OCI-M1 (cell line): Measurements from ENCODE around the gene ADAM22.
A peak's percentile ranks its signal among the peaks of the same experiment; 100 is the strongest.

Experiments used
- DNase-seq: peaks from one replicate; lab custom pipeline; 2025; lab: John Stamatoyannopoulos, UW

ADAM22 gene

DNA sequence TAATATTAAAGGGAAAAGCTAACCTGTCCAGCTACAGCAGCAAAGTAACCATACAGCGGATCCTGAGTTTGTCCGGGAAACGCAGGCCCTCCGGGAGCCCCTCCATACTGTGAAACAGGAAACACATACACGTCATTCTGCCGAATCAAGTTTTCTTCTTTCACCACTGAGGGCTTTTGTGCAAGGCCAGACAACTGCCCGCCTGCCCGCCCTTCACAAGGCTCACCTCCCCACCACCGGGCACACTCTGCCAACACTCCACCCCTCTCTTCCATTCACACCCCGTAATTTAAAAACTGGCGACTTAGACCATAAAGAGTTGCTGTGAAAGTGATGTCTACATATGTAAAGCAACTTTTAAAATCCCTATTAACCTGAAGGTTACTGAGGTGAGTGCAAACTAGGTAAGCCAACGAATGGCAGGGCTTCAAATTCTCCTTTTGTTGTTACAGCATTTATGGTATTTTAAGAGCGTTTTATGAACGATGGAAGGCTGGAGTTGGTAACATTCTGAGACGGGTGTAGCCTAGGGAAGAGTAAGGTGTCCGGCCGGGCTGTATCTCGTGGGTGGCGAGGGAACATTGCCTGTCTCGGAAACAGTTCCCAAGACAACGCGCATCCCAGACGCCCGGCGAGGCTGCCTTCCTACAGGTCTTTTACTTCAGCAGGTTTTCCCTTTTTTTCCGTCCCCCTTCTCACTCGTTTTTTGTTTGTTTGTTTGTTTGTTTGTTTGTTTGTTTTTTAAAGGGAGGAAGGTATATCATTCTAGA lies 285.0 kb downstream of the ADAM22 start:
- peak; percentile 87 for DNase-seq

DNA sequence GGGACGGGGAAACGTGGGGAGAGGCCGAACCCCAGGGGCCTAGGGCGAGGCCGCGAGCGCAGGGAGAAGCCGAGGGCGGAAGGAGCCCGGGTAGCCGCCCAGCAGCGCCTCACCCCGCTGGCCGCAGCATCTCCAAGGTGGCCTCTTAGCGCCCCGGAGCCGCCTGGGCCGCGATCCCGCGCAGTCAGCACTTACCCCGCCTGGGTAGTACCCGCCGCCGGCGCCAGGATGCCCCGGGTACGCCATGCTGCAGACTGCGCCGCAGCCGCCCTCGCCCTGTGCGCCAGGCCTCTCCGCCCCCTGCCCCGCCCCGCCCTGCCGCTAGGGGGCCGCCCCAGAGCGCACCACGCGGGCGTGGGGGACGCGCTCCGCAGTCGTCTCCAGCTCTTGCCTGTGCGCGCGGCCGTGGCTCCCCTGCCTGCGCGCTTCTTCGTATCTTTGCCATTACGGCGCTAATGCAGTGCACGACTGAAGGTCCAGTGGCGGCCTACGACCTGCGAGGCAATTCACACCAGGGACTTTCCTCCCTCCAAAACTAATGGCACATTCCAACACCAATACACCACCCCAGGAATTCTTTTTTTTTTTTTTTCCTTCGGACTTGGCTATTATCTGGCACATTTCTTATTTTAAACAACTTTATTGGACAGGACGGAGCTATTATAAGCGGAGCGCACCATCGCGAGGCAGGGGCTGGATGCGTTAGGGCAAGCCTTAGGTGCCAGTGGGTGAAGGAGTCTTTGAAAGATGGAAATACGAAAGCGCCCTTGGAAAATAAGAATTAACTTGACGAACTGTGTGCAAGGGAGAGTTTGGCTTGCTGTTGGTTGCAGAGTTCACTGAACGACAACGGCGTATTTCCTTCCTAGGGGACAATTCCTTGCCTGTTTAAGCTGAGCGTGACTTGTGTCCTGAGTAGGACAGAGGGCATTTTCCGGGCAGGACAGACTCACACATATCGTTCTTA lies 286.0 kb downstream of the ADAM22 start, which contains the start of gene SRI:
Gene SRI, minus strand, starts transcription at position 258 of the 967 bp plus-strand sequence. Its CDS starts 12 bp downstream, at position 246.
- peak; percentile 96 for DNase-seq

DNA sequence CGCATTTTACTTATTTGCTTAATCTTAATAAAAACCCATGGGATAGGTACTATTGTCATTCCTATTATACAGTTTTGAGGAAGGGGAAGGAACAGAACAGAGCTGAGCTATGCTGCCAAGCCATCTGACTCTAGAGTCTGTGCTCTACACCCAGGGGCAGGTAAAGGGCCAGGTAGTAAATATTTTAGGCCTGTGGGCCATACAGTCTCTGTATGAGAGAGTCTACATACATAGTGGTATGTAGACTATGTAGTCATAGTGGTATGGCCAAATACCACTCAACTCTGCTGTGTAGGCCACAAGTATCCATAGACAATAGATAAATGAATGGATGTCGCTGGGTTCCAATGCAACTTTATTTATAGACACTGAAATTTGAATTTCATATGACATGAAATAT lies 289.2 kb downstream of the ADAM22 start:
- DNase-seq, result no peak

DNA sequence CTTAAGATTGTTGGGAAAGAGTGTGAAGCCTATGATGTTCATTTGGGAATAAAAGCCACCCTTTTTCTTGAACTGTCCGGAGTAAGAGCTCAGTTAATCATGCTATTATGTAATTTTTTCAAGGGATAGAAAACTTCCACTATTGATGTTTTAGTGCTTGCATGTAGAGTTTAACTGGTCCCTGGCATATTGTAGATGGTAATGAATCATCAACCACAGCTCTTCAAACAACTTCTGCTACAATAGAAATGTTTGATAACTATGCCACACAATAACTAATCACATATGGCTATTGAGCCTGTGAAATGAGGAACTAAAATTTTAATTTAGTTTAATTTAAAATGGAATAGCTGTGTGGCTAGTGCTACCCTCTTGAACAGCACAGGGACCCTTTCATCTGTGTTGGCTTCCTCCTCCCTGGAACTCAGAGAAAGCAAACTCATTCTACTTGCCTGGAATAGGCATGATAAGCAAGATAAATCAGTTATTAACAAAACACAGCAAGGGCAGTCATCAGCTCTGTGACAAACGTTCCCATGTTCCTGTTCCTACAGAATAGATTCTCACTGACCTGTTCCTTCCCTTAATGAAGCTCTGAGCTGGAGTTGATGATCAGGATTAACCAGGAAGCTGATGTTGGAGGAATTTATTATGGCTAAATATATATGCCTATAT lies 290.7 kb downstream of the ADAM22 start:
- DNase-seq, result peak; percentile 89

DNA sequence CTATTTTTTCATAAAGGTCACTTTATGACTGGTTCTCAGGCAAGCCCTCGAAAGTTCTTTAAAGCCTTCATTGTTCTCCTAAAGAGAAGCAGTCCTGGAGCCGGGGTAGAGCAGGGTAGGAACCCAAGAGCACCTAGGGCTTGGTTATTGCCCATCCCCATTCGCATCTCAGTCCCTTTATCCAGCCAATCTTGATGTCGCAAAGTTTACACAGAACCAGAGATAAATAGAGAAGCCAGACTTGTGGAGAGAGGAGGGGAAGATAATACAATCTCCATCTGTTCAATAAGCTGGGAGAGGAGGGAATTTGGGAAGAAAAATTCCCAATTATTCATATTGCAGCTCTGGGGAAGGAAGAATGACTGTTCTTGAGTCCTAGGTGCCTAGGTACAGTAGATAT lies 292.1 kb downstream of the ADAM22 start:
- DNase-seq, result no peak

DNA sequence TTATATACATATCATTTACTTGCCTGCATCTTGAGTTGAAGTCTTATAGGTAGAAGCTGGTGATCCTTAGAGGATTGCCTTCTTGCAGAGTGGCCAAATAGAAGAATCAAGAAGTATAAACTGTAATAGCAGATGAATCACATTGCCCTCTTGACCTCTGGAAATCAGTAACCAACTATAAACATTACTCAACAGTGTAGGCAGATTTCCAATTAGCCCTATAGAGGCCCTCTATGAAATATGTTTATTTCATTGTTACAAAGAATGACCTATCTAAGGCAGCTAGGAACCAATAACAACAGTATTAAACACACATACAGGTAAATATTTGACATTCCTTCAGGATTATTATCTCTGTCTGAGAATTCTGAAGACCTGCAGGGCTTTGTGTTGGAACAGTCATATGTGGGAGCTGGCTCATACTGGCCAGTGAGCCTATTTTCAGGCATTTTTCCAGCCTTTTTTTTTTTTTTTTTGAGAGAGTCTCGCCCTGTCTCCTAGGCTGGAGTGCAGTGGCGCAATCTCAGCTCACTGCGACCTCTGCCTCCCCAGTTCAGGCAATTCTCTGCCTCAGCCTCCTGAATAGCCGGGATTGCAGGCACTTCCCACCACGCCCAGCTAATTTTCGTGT lies 292.9 kb downstream of the ADAM22 start:
- DNase-seq, result no peak

DNA sequence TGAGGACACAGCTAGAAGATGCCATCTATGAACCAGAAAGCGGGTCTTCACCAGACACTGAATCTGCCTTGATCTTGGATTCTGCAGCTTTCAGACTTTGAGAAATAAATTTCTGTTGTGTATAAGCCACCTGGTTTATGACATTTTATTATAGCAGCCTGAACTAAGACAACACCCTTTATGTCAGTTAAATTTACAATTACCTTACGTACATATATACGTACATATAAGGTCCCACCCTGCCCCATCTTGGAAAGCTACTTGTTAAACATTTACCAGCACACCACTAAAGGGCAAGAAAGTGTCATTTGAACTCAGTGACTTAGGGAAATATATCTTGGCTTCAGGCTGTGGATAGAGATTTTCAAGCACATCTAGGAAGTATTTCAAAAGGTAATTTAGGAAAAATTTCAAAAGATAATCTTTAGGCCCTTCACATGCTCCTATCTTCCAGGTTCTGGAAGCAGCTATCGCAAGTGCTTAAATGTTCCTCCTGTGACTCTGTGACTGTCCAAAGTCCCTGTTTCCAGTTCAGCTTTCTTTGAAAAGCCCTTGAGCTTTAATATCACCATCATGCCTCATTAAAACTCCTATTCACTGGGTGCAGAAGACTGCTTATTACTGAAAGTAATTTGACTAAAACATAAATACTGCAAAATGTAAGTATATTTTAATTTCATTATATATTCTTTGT lies 295.4 kb downstream of the ADAM22 start:
- DNase-seq, result no peak

DNA sequence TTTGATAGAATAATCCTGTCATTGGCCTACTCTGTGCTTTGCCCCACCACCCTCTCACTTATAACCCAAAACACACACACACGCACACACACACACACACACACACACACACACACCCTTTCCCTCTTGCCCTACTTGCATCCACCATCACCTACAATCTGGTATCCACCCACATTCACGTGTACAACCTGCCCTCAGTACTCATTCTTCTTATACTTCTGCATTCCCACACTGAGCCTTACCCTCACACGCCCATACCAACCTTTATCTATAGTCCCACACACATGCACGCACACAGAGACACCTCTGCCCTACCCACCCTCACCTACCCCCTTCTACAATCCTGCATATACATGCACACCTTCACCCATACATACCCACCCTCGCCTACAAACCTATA lies 296.6 kb downstream of the ADAM22 start:
- DNase-seq, result no peak

DNA sequence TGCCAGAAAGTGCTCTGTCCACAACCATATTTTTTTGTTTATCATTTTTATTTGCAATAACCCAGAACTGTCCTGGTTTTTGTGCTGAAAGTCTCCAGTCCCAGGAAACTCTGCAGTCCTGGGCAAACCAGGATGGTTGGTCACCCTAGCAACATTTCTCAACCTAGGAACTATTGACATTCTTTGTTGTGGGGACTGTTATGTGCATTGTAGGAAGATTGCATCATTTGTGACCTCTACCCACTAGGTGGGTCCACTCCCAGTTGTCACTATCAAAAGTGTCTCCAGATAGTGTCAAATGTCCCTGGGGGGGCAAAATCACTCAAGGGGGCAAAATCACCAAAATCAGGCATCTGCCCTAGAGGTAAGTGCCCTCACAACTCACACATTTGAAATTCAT lies 299.8 kb downstream of the ADAM22 start:
- DNase-seq, result peak; percentile 61

DNA sequence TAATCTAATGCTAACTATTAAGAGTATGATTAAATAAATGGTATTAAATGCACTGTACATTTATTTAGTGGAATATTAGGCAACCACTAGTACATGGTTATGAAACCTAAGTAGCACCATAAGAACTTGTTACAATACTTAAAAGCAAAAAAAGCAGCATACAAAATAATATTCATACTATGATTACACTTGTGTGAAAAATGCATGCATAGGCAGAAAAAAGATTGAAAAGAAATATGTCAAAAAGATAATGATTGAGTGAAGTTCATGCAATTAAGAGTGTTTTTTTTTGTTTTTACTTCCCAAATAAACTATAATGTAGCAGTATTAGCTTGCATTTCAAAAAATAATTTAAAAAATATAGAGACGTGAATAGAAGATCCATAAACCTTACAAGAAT lies 305.8 kb downstream of the ADAM22 start:
- no peak for DNase-seq

DNA sequence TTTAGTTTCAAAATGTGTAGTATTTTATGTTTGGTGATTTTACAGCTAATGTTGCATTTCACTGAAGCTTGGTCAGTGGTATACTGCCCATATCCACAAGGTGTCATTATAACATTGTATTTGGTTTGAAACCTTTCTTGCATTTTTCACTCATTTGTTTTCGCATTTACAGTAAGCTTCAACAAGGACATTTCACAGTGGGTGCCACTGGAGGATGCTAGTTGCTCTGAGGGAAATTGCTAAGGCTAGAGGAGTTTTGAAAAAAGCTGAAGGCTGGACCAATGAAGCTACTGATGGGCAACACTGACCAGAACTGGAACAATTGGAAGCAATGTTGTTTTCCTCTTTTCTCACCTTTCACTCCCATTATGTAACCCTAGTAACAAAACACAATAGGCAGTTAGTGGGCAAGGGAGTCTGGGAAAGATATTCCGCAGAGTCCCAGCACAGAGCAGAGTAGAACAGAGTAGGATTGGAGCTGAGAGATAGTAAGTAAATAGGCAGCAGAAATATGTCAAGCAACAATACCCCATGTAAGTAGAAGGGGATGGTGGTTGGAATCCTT lies 309.4 kb downstream of the ADAM22 start:
- DNase-seq, result peak; percentile 88

DNA sequence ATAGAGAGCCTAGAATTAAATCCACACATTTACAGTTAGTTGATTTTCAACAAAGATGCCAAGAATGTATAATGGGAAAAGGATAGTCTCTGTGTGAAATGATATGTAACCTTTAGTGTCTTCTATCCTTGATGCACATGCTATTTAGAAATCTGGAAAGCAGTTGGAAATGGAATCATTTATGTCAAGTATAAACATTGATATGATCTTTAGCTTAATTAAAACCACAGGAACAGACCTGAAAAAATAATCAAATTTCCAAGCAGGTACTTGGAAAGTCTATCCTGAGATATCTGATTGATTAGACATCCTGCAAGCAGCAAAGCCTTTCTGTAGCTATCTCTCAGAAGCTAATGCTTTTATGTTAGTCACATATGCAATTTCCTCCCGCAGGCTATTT lies 310.2 kb downstream of the ADAM22 start:
- no peak for DNase-seq
